Prostate gland (tissue), 2 donors: ENCODE results near the gene BEAN1. TPM values are rescaled to one million over a fixed set of nuclear protein-coding genes. Genes with fewer than 3 reads are reported as not detected.

Experiments
- DNase-seq: peaks from one replicate; pipeline ENCODE4 v3.0.0-alpha.2; 2019; ENCODE audit warnings: low spot score
- H3K27ac ChIP-seq, 2 donors: fragments of 200-600 bp; sonication (generic); 2 replicates each; pipeline ENCODE4 v1.5.1; 2017 to 2019
- H3K27me3 ChIP-seq: fragments of 200-600 bp; sonication (generic); replicated peaks from 2 replicates; pipeline ENCODE4 v1.5.1; 2019; ENCODE audit not compliant: insufficient read depth
- H3K36me3 ChIP-seq, 2 donors: fragments of 200-600 bp; sonication (generic); 1 replicate in 1 of 2; 2 replicates in 1 of 2; pipeline versions ENCODE4 v1.5.1 to v1.8.1; 2017 to 2019
- H3K4me1 ChIP-seq: fragments of 200-600 bp; sonication (generic); replicated peaks from 2 replicates; pipeline ENCODE4 v1.5.1; 2019
- H3K4me3 ChIP-seq, 2 donors: fragments of 200-600 bp; sonication (generic); 2 replicates each; pipeline ENCODE4 v1.5.1; 2017 to 2019
- H3K9me3 ChIP-seq: fragments of 200-600 bp; sonication (generic); 2 replicates; pipeline ENCODE4 v1.5.1; 2017
- POLR2A ChIP-seq: fragments of 450-650 bp; IDR thresholded peaks from one replicate; pipeline ENCODE4 v1.6.1; 2016; ENCODE audit warnings: antibody characterized with exemption, mild to moderate bottlenecking
- POLR2AphosphoS5 ChIP-seq: sonication (generic); formaldehyde crosslinking; IDR thresholded peaks from one replicate; pipeline ENCODE4 v1.6.1; 2017; ENCODE audit warnings: antibody characterized with exemption
- WGBS: methylation state at CpG from one replicate; pipeline ENCODE4 v1.1.5; 2018; 5-methylcytosine and 5-hydroxymethylcytosine counted together
- intact Hi-C: fragments of 100-400 bp; cut with DNase I; formaldehyde crosslinking; loops from one replicate; pipeline ENCODE4 v1.14.2; 2022
- total RNA-seq, 2 donors: library from RNA; depleted of rRNA; stranded (reverse); fragments of >200 nt; gene quantifications; one replicate each; pipeline ENCODE4 v1.1.0, GENCODE V29; 2016
- TF ChIP-seq, protein P1 (sequence below), 4 experiments: fragments of 200-600 bp in 2 of 4; fragments of 450-650 bp in 2 of 4; sonication (generic) in 2 of 4; IDR thresholded peaks; 1 replicate in 3 of 4; 2 replicates in 1 of 4; pipeline ENCODE4 v1.5.1; 2016 to 2019; ENCODE audit warnings: antibody characterized with exemption in 4 of 4, mild to moderate bottlenecking in 2 of 4, moderate library complexity in 2 of 4

The BEAN1 gene
- total RNA-seq, 2 donors from 2014 or later: 0.14 to 0.51 TPM

DNA sequence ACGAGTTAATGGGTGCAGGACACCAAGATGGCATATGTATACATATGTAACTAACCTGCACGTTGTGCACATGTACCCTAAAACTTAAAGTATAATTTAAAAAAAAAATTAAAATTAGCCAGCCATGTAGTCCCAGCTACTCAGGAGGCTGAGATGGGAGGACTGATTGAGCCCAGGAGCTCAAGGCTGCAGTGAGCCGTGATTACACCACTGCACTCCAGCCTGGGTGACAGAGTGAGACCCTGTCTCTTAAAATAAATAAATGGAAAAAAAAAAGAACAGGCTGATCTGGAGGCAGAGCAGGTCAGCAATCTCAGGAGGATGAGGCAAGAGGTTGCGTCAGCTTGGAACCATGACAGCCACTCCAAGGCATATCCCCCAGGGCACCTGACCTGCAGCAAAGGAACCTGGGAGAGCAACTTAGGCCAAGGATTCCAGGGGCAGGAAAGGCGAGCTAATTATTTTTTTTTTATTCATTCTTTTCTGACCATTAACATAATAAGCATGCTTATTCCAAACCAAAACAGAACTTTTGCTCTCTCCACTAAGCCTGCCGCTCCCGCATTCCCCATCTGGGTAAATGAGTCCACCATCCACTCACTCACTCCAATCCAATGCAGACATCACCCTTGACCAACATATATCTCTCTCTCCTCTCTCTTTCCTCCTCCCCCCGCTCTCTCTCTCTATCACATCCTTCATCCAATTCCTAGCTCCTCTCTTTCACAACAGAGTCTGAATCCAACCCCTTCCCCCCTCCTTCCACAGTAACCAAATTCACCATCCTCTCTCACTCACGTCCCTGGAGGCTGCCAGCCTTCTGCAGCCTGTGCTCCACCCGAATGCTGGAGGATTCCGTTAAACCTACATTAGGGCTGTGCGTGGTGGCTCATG lies 75.2 kb downstream of the BEAN1 start:
- DNase-seq: no peak
- Histone ChIP-seq H3K36me3 (no peaks in the 10 kb centered on the region), H3K9me3 (no peaks in the 10 kb centered on the region), H3K4me1 (peaks cover 3% of the 10 kb centered on the region), H3K27ac (peak overlapping the region; percentile 61 to 67), H3K27me3 (no peaks in the 10 kb centered on the region), H3K4me3 (no peak overlapping the region)
- whole genome bisulfite sequencing: 67% methylated on average over 12 of the region's 12 CpGs
- peak; percentile 45 for TF ChIP-seq POLR2AphosphoS5
- TF ChIP-seq, protein P1, sequence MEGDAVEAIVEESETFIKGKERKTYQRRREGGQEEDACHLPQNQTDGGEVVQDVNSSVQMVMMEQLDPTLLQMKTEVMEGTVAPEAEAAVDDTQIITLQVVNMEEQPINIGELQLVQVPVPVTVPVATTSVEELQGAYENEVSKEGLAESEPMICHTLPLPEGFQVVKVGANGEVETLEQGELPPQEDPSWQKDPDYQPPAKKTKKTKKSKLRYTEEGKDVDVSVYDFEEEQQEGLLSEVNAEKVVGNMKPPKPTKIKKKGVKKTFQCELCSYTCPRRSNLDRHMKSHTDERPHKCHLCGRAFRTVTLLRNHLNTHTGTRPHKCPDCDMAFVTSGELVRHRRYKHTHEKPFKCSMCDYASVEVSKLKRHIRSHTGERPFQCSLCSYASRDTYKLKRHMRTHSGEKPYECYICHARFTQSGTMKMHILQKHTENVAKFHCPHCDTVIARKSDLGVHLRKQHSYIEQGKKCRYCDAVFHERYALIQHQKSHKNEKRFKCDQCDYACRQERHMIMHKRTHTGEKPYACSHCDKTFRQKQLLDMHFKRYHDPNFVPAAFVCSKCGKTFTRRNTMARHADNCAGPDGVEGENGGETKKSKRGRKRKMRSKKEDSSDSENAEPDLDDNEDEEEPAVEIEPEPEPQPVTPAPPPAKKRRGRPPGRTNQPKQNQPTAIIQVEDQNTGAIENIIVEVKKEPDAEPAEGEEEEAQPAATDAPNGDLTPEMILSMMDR (IDR thresholded peaks at IDR 0.05): no peak
- intact Hi-C loops: no loop called here

GRCh38 chr16:66503030-66503429 lies 75.9 kb downstream of the BEAN1 start:
- H3K36me3 ChIP-seq: no peaks in the 10 kb centered on the region
- H3K4me1 ChIP-seq: peaks cover 8% of the 10 kb centered on the region
- H3K27ac ChIP-seq: peak overlapping the region; percentile 61 to 67
- WGBS: 54% methylated on average over 2 of the region's 2 CpGs
- TF ChIP-seq POLR2A (no peak), POLR2AphosphoS5 (peak; percentile 79)
- intact Hi-C loops: no loop called here
- no peak overlapping the region for H3K4me3 ChIP-seq
- H3K9me3 ChIP-seq: no peaks in the 10 kb centered on the region
- DNase-seq: peak; percentile 60
- no peaks in the 10 kb centered on the region for H3K27me3 ChIP-seq

- intact Hi-C loops: no loop called here
- Histone ChIP-seq H3K9me3 (no peaks in the 10 kb centered on the region), H3K4me1 (peaks cover 14% of the 10 kb centered on the region), H3K27me3 (no peaks in the 10 kb centered on the region), H3K36me3 (no peaks in the 10 kb centered on the region), H3K4me3 (no peak overlapping the region), H3K27ac (peak overlapping the region; percentile 61 to 67)
- 77% methylated on average over 3 of the region's 3 CpGs for WGBS
- no peak for DNase-seq
- TF ChIP-seq POLR2AphosphoS5: no peak
- TF ChIP-seq POLR2A: no peak
- TF ChIP-seq, protein P1 (IDR thresholded peaks at IDR 0.05): no peak
Measured at GRCh38 chr16:66503612-66504011, 76.5 kb downstream of the BEAN1 start.

DNA sequence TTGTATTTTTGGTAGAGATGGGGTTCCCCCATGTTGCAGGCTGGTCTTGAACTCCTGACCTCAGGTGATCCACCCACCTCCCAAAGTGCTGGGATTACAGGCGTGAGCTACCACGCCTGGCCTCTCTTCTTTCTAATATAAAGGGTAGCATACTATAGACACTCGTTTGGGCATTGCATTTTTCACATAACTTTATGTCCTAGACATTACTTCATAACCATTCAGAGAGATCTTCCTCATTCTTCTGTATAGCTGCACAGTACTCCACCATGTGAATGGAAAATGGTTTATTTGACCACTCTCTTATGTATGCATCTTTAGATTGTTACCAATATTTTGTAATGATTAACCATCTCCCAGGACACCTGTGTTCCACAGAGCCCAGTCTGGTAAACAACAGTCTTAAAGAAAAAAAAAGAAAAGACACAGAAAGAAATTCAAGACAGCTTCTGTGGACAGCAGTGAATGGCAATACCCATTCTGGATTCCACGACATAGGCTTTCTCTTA lies 80.7 kb downstream of the BEAN1 start:
- no peak overlapping the region for H3K4me3 ChIP-seq
- WGBS: 61% methylated on average over 4 of the region's 4 CpGs
- H3K36me3 ChIP-seq: no peaks in the 10 kb centered on the region
- peaks cover 25% of the 10 kb centered on the region for H3K4me1 ChIP-seq
- TF ChIP-seq, protein P1 (IDR thresholded peaks at IDR 0.05): no peak
- TF ChIP-seq POLR2A (no peak), POLR2AphosphoS5 (no peak)
- no peak for DNase-seq
- intact Hi-C loops: no loop called here
- no peaks in the 10 kb centered on the region for H3K9me3 ChIP-seq
- peak overlapping the region; percentile 69 to 73 for H3K27ac ChIP-seq
- H3K27me3 ChIP-seq: no peaks in the 10 kb centered on the region

DNA sequence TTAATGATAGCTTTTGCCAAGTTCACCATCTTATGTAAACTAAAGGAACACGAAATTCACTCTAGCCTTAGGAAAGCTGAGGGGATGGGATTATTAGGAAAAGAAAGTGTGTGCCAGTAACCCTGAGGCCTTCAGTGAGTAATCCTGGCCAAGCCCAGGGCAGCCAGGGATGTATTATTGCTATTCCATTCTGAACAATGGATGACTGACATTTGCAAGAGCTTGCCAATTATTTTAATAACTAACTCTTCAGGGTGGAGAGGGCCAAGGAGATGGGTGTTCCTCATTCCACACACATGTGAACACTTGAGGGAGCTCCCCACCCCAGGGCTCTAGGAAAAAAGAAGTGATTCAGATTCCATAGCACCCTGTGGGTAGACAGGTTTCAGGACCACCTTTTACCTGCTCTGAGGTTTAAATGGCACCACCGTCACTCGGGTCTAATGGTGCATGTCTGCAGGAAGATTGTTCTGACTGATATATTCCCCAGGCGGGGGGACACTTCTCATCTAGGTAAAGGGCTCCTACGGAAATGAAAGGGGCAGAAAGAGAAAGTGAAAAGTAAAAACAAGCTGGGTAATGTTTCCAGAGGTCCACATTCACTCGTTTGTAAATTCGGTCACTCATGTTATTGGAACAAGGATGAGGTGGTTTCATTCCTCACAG lies 81.3 kb downstream of the BEAN1 start:
- TF ChIP-seq POLR2A (no peak), POLR2AphosphoS5 (peak; percentile 86)

More for the DNA sequence above, 81.3 kb downstream of the BEAN1 start:
- peaks cover 25% of the 10 kb centered on the region for H3K4me1 ChIP-seq
- DNase-seq: peak; percentile 81
- intact Hi-C loops: no loop called here
- H3K4me3 ChIP-seq: no peak overlapping the region
- H3K9me3 ChIP-seq: no peaks in the 10 kb centered on the region
- 32% methylated on average over 7 of the region's 7 CpGs for WGBS
- H3K36me3 ChIP-seq: no peaks in the 10 kb centered on the region
- no peaks in the 10 kb centered on the region for H3K27me3 ChIP-seq
- peak overlapping the region; percentile 69 to 73 for H3K27ac ChIP-seq
